ENCODE measurements around the gene GTF3C1.
"Not testable (repeated sequence)": the region's sequence is repeated elsewhere in the genome, so short reads cannot be mapped to it uniquely, and the experiment has no call there.

Gene GTF3C1

DNA sequence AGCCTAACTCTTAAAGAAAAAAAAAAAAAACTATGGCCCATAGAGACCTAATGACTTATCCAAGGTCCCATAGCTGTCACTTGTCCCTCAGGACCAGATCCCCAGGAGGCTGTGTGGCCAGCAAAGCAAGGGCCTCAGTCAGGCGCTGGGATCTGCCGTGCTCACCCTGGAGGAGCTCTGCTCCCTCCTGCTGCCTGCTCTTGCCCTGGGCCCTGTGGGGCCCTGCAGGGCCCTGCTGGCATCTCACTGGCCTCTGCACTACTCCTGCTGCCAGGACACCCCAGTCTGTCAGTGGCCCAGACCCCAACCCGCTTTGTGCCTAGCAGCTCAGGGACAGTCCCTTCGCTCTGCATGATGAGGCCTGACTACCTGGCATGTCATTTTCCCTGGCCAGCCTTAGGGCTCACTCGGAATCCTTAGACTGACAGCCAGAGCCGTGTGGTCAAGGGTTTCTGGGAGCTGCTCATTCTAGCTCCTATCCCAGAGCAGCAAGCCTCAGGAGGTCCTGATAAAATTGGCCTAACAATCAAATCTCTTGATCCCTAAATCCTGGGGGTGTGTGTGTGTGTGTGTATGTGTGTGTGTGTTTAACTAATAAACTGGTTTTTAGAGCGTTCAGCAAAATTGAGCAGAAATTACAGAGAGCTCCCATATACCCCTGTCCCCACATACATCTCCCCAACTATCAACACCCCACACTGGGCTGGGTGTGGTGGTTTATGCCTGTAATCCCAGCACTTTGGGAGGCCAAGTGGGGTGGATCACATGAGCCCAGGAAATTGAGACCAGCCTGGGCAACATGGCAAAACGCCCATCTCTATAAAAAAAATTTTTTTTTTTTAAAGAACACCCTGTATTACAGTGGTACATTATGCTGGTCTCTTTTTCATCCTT, 22.0 kb upstream of the GTF3C1 start:
- DNase-seq (ENCODE audit: low read depth), result no peak
- TF ChIP-seq, protein P1, sequence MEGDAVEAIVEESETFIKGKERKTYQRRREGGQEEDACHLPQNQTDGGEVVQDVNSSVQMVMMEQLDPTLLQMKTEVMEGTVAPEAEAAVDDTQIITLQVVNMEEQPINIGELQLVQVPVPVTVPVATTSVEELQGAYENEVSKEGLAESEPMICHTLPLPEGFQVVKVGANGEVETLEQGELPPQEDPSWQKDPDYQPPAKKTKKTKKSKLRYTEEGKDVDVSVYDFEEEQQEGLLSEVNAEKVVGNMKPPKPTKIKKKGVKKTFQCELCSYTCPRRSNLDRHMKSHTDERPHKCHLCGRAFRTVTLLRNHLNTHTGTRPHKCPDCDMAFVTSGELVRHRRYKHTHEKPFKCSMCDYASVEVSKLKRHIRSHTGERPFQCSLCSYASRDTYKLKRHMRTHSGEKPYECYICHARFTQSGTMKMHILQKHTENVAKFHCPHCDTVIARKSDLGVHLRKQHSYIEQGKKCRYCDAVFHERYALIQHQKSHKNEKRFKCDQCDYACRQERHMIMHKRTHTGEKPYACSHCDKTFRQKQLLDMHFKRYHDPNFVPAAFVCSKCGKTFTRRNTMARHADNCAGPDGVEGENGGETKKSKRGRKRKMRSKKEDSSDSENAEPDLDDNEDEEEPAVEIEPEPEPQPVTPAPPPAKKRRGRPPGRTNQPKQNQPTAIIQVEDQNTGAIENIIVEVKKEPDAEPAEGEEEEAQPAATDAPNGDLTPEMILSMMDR (IDR thresholded peaks at IDR 0.05; ENCODE audit: low read depth, low read length), result no peak
- TF ChIP-seq MYC (IDR thresholded peaks at IDR 0.05; ENCODE audit: low read depth, low read length) (no peak), POLR2A (IDR thresholded peaks at IDR 0.05; ENCODE audit: extremely low read depth, insufficient read length) (no peak)
- TF ChIP-seq, protein P2, sequence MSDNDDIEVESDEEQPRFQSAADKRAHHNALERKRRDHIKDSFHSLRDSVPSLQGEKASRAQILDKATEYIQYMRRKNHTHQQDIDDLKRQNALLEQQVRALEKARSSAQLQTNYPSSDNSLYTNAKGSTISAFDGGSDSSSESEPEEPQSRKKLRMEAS (IDR thresholded peaks at IDR 0.05; ENCODE audit: low read depth, low read length), result no peak
- no peak overlapping the region for H3K4me3 ChIP-seq (ENCODE audit: low read depth, low read length)

DNA sequence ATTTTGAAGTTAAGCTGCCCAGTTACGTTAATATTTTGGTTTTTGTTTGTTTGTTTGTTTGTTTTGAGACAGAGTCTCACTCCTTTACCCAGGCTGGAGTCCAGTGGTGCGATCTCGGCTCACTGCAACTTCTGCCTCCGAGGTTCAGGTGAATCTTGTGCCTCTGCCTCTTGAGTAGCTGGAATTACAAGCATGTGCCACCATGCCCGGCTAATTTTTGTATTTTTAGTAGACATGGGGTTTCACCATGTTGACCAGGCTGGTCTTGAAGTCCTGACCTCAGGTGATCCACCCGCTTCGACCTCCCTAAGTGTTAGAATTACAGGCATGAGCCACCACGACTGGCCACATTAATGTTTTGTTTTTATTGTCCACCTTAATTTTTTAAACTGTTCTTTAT, 21.3 kb upstream of the GTF3C1 start:
- not testable (repeated sequence) for DNase-seq (ENCODE audit: low read depth)

DNA sequence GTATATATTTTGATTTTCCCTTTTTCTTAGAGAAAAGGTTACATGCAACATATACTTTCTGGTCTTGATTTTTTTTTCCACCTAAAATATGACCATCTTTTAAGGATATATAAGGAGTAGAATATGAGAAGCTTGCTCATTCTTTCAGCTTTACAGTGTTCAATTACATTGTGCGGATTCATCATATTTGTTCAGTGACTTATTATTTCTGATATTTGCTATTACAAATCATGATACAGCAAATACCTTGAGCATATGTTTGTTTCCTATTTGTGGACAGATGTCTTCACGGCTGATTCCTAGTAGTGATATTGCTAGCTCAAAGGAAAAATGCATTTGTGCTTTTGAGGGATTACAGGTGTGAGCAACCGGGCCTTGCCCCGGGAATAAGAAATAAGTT, 18.4 kb upstream of the GTF3C1 start:
- no peak overlapping the region for H3K4me3 ChIP-seq (ENCODE audit: low read depth, low read length)
- TF ChIP-seq MYC (IDR thresholded peaks at IDR 0.05; ENCODE audit: low read depth, low read length) (no peak), POLR2A (IDR thresholded peaks at IDR 0.05; ENCODE audit: extremely low read depth, insufficient read length) (no peak)
- TF ChIP-seq, protein P1 (IDR thresholded peaks at IDR 0.05; ENCODE audit: low read depth, low read length), result no peak
- TF ChIP-seq, protein P2 (IDR thresholded peaks at IDR 0.05; ENCODE audit: low read depth, low read length), result no peak
- no peak for DNase-seq (ENCODE audit: low read depth)

More for the DNA sequence above, 21.3 kb upstream of the GTF3C1 start:
- H3K4me3 ChIP-seq (ENCODE audit: low read depth, low read length), result not testable (repeated sequence)

DNA sequence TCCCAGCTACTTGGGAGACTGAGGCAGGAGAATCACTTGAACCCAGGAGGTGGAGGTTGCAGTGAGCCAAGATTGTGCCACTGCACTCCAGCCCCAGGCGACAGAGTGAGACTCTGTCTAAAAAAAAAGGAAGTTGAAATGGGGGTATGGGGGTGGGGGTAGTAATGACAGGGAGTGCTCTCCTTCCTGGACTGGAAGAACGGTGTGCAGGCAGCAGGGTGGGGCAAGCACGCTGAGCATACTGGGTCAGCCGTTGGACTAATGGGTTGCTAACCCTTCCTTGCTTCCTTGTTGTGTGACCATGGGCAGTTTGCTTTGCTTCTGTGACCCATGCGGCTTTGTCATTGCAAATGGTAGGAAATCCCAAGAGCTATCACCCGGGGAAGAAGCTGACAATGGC, 16.7 kb upstream of the GTF3C1 start:
- peak overlapping the region; percentile 4 for H3K4me3 ChIP-seq (ENCODE audit: low read depth, low read length)
- TF ChIP-seq POLR2A (IDR thresholded peaks at IDR 0.05; ENCODE audit: extremely low read depth, insufficient read length) (no peak), MYC (IDR thresholded peaks at IDR 0.05; ENCODE audit: low read depth, low read length) (peak; percentile 53; the same call in 1 of the 2 replicates)
- TF ChIP-seq, protein P1 (IDR thresholded peaks at IDR 0.05; ENCODE audit: low read depth, low read length), result no peak
- TF ChIP-seq, protein P2 (IDR thresholded peaks at IDR 0.05; ENCODE audit: low read depth, low read length), result peak; percentile 60
- DNase-seq (ENCODE audit: low read depth), result peak; percentile 88

DNA sequence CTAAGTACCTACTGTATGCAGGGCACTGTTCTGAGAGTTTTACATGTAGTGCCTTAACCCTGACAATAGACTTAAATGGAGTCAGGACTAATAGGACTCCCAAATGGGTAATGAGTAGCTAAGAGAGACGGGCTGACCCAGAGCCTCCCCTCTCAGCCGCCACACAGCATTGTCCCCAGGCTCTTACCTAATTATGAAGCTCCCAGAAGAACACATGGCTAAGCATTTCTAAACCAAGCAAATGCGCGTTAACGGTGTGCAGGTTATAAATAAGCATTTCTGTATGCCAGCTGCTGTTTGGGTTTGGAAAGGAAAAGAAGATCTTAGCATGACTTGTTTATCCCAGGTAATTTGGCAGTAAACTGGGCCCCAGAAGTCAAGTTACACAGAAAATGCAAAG, 14.5 kb upstream of the GTF3C1 start:
- TF ChIP-seq POLR2A (IDR thresholded peaks at IDR 0.05; ENCODE audit: extremely low read depth, insufficient read length) (no peak), MYC (IDR thresholded peaks at IDR 0.05; ENCODE audit: low read depth, low read length) (no peak)
- TF ChIP-seq, protein P2 (IDR thresholded peaks at IDR 0.05; ENCODE audit: low read depth, low read length), result no peak
- TF ChIP-seq, protein P1 (IDR thresholded peaks at IDR 0.05; ENCODE audit: low read depth, low read length), result no peak
- DNase-seq (ENCODE audit: low read depth), result no peak
- no peak overlapping the region for H3K4me3 ChIP-seq (ENCODE audit: low read depth, low read length)

DNA sequence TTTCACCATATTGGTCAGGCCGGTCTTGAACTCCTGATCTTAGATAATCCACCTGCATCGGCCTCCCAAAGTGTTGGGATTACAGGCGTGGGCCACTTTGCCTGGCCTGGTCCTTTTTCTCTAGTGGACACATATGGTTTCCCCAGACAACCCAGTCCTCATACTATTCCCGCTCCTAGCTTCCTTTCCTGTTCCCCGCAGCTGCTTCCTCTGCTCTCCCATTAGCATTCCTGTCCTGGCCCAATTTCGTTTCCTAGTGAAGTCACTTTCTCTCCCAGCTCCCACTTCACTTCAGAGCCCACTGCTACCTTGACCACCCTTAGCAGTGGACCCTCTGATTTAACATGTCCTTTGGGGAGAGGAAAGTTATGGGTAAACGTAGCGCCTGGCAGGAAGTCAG, 11.5 kb upstream of the GTF3C1 start:
- TF ChIP-seq MYC (IDR thresholded peaks at IDR 0.05; ENCODE audit: low read depth, low read length) (no peak), POLR2A (IDR thresholded peaks at IDR 0.05; ENCODE audit: extremely low read depth, insufficient read length) (no peak)
- TF ChIP-seq, protein P2 (IDR thresholded peaks at IDR 0.05; ENCODE audit: low read depth, low read length), result no peak
- TF ChIP-seq, protein P1 (IDR thresholded peaks at IDR 0.05; ENCODE audit: low read depth, low read length), result no peak
- DNase-seq (ENCODE audit: low read depth), result no peak

More for the DNA sequence above, 11.5 kb upstream of the GTF3C1 start:
- H3K4me3 ChIP-seq (ENCODE audit: low read depth, low read length), result no peak overlapping the region

Measured in NB4 (cell line).